Astrocyte of the hippocampus (primary cell): ENCODE data around the gene ESR1.
A peak's percentile ranks its signal among the peaks of the same experiment; 100 is the strongest.

Experiments used
- DNase-seq: peaks from one replicate; pipeline ENCODE4 v3.0.0; 2011; ENCODE audit warnings: low read depth, low spot score

Gene ESR1

GRCh38 chr6:151807513-151808370 is at the start of gene ESR1:
Gene ESR1 (plus strand): TSS chr6:151807682. CDS start chr6:151807913, 231 bp downstream.
- peak; percentile 66 for DNase-seq

GRCh38 chr6:151760486-151760885 is 47.0 kb upstream of the ESR1 start:
- DNase-seq, result no peak

GRCh38 chr6:151761851-151762250 is 45.6 kb upstream of the ESR1 start:
- DNase-seq, result no peak

GRCh38 chr6:151762817-151763216 is 44.7 kb upstream of the ESR1 start:
- no peak for DNase-seq

GRCh38 chr6:151763303-151763702 is 44.2 kb upstream of the ESR1 start:
- peak; percentile 40 for DNase-seq

- DNase-seq, result peak; percentile 83
Observed at GRCh38 chr6:151763938-151764680, 43.4 kb upstream of the ESR1 start.

- peak; percentile 88 for DNase-seq
Observed at GRCh38 chr6:151765444-151765886, 42.0 kb upstream of the ESR1 start.

GRCh38 chr6:151772446-151772845 is 35.0 kb upstream of the ESR1 start:
- DNase-seq, result no peak

- DNase-seq, result peak; percentile 4
Observed at GRCh38 chr6:151773382-151773781, 34.1 kb upstream of the ESR1 start.

GRCh38 chr6:151782560-151782959 is 24.9 kb upstream of the ESR1 start:
- DNase-seq, result no peak

GRCh38 chr6:151783692-151784091 is 23.8 kb upstream of the ESR1 start:
- DNase-seq, result no peak

GRCh38 chr6:151784441-151785214 is 22.9 kb upstream of the ESR1 start:
- no peak for DNase-seq

- no peak for DNase-seq
Observed at GRCh38 chr6:151796842-151797530, 10.5 kb upstream of the ESR1 start.

GRCh38 chr6:151803743-151804142 is 3.7 kb upstream of the ESR1 start:
- no peak for DNase-seq

- peak; percentile 3 for DNase-seq
Observed at GRCh38 chr6:151804585-151805285, 2.7 kb upstream of the ESR1 start.

GRCh38 chr6:151805286-151805840 is 2.1 kb upstream of the ESR1 start:
- peak; percentile 3 for DNase-seq

GRCh38 chr6:151806757-151807512 is 547 bp upstream of the ESR1 start:
- peak; percentile 24 for DNase-seq

GRCh38 chr6:151808371-151809241 is 1.1 kb downstream of the ESR1 start:
- peak; percentile 26 for DNase-seq

- DNase-seq, result no peak
Observed at GRCh38 chr6:151811081-151811480, 3.6 kb downstream of the ESR1 start.
